K562 (cell line): ENCODE data around the gene PPFIA1. TPM values are rescaled to one million over a fixed set of nuclear protein-coding genes. Genes with fewer than 3 reads are reported as not detected.

Experiments used
- CEBPB ChIP-seq: fragments of 450-650 bp; IDR thresholded peaks from 2 replicates; pipeline ENCODE4 v1.6.1; 2016; ENCODE audit warnings: missing genetic modification characterization, missing compliant biosample characterization
- CREB1 ChIP-seq, 2 experiments: sonication (generic) in 1 of 2; formaldehyde crosslinking in 1 of 2; IDR thresholded peaks; 2 replicates each; pipeline versions ENCODE4 v1.6.1 to v1.8.0; 2012 to 2022; ENCODE audit warnings: inconsistent platforms in 1 of 2, mild to moderate bottlenecking in 1 of 2, missing genetic modification reagents in 1 of 2, moderate library complexity in 1 of 2
- CTBP1 ChIP-seq: fragments of 450-650 bp; IDR thresholded peaks from 2 replicates; pipeline ENCODE4 v1.6.1; 2016; ENCODE audit warnings: borderline replicate concordance
- HNRNPK ChIP-seq: fragments of 200-400 bp; formaldehyde crosslinking; IDR thresholded peaks from one replicate; pipeline ENCODE4 v1.6.1; 2018; ENCODE audit warnings: mild to moderate bottlenecking, low read depth, low read length; ENCODE audit not compliant: poor library complexity, severe bottlenecking
- MCM7 ChIP-seq, 2 experiments: fragments of 450-650 bp; IDR thresholded peaks; 2 replicates each; pipeline ENCODE4 v1.6.1; 2016 to 2018
- MEIS2 ChIP-seq: fragments of 450-650 bp; IDR thresholded peaks from 2 replicates; pipeline ENCODE4 v1.6.1; 2014; ENCODE audit warnings: mild to moderate bottlenecking; ENCODE audit not compliant: partially characterized antibody
- RBM34 ChIP-seq: fragments of 200-400 bp; formaldehyde crosslinking; IDR thresholded peaks from 2 replicates; pipeline ENCODE4 v1.6.1; 2018; ENCODE audit warnings: low read length, borderline replicate concordance; ENCODE audit not compliant: insufficient read depth
- TBP ChIP-seq: optimal IDR thresholded peaks from 2 replicates; pipeline ENCODE3; 2011; ENCODE audit warnings: low read depth, low read length, improper control_type of control experiment
- ZNF592 ChIP-seq: fragments of 450-650 bp; IDR thresholded peaks from 2 replicates; pipeline ENCODE4 v1.6.1; 2017; ENCODE audit warnings: antibody characterized with exemption, mild to moderate bottlenecking
- polyA plus RNA-seq, 8 experiments: library from polyadenylated mRNA; depleted of rRNA in 4 of 8; stranded (reverse) in 5 of 8; unstranded in 3 of 8; fragments of >200 nt; fragmentation: Nextera tagmentation in 2 of 8; fragmentation: Illumina TruSeq in 1 of 8; extraction: Ambion mirVana in 2 of 8; extraction: Trizol in 1 of 8; gene quantifications; 2 replicates each; pipeline versions ENCODE4 v1.2.1 to v1.2.3, GENCODE V29; 2011 to 2014; ENCODE audit warnings: inconsistent platforms in 1 of 8, missing spikeins in 1 of 8
- total RNA-seq, 7 experiments: library from RNA; depleted of rRNA in 6 of 7; stranded (reverse); fragments of >200 nt in 6 of 7; fragmentation: Illumina TruSeq in 2 of 7; extraction: Trizol in 2 of 7; gene quantifications; 2 replicates each; pipeline versions ENCODE4 v1.2.1 to v1.2.3, GENCODE V29; 2011 to 2021; ENCODE audit warnings: low replicate concordance in 1 of 7
- TF ChIP-seq, protein P1 (sequence below): fragments of 450-650 bp; IDR thresholded peaks from 2 replicates; pipeline ENCODE4 v1.6.1; 2016; ENCODE audit warnings: mild to moderate bottlenecking, moderate library complexity

Gene PPFIA1
- total and polyA plus RNA-seq, 9 of the 15 experiments (the other 6 are each of a cell fraction or from before 2014, with no cell fraction given), result 9.9 to 41.5 (median 28.5) TPM

DNA sequence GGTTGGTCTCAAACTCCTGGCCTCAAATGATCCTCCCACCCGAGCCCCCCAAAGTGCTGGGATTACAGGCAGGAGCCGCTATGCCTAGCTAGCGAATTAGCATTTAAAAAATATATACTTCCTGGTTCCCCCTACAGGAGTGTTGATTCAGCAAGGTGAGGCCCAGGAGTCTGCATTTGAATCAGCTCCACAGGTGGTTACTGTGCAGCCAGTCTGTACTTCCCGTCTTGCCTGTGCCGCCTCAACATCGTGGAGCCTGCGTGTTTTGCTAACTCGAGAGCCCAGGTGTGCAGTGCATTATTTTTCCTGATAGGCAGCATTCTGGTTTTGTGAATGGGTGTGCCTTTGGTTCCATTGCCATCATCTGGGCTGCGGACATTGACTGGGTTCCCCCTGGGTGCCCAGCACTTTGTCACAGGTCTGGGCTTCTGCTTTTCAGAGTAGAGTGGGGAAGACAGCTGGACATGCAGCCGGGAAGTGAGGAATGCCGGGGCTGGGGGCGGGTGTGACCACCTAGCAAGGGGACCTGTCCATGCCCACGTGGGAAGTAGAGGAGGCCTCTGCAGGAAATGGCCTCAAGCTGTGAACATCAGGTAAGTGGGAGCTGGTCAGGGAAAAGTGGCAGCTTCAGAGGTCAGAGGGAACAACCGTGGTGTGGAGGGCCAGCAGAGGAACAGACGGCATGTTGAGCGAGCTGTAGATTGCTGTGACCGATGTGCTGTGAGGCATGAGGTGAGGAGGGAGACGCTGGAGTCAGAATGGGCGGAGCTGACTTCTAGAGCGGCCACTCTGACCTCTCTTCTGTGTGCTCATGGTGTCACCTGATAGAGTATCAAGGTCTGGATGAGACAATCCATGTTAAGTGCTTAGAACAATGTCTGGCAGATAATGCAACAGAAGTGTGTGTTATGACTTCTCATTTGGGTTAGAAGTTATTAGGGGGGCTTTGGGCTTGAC is 42.2 kb downstream of the PPFIA1 start (continued):
- TF ChIP-seq, protein P1, sequence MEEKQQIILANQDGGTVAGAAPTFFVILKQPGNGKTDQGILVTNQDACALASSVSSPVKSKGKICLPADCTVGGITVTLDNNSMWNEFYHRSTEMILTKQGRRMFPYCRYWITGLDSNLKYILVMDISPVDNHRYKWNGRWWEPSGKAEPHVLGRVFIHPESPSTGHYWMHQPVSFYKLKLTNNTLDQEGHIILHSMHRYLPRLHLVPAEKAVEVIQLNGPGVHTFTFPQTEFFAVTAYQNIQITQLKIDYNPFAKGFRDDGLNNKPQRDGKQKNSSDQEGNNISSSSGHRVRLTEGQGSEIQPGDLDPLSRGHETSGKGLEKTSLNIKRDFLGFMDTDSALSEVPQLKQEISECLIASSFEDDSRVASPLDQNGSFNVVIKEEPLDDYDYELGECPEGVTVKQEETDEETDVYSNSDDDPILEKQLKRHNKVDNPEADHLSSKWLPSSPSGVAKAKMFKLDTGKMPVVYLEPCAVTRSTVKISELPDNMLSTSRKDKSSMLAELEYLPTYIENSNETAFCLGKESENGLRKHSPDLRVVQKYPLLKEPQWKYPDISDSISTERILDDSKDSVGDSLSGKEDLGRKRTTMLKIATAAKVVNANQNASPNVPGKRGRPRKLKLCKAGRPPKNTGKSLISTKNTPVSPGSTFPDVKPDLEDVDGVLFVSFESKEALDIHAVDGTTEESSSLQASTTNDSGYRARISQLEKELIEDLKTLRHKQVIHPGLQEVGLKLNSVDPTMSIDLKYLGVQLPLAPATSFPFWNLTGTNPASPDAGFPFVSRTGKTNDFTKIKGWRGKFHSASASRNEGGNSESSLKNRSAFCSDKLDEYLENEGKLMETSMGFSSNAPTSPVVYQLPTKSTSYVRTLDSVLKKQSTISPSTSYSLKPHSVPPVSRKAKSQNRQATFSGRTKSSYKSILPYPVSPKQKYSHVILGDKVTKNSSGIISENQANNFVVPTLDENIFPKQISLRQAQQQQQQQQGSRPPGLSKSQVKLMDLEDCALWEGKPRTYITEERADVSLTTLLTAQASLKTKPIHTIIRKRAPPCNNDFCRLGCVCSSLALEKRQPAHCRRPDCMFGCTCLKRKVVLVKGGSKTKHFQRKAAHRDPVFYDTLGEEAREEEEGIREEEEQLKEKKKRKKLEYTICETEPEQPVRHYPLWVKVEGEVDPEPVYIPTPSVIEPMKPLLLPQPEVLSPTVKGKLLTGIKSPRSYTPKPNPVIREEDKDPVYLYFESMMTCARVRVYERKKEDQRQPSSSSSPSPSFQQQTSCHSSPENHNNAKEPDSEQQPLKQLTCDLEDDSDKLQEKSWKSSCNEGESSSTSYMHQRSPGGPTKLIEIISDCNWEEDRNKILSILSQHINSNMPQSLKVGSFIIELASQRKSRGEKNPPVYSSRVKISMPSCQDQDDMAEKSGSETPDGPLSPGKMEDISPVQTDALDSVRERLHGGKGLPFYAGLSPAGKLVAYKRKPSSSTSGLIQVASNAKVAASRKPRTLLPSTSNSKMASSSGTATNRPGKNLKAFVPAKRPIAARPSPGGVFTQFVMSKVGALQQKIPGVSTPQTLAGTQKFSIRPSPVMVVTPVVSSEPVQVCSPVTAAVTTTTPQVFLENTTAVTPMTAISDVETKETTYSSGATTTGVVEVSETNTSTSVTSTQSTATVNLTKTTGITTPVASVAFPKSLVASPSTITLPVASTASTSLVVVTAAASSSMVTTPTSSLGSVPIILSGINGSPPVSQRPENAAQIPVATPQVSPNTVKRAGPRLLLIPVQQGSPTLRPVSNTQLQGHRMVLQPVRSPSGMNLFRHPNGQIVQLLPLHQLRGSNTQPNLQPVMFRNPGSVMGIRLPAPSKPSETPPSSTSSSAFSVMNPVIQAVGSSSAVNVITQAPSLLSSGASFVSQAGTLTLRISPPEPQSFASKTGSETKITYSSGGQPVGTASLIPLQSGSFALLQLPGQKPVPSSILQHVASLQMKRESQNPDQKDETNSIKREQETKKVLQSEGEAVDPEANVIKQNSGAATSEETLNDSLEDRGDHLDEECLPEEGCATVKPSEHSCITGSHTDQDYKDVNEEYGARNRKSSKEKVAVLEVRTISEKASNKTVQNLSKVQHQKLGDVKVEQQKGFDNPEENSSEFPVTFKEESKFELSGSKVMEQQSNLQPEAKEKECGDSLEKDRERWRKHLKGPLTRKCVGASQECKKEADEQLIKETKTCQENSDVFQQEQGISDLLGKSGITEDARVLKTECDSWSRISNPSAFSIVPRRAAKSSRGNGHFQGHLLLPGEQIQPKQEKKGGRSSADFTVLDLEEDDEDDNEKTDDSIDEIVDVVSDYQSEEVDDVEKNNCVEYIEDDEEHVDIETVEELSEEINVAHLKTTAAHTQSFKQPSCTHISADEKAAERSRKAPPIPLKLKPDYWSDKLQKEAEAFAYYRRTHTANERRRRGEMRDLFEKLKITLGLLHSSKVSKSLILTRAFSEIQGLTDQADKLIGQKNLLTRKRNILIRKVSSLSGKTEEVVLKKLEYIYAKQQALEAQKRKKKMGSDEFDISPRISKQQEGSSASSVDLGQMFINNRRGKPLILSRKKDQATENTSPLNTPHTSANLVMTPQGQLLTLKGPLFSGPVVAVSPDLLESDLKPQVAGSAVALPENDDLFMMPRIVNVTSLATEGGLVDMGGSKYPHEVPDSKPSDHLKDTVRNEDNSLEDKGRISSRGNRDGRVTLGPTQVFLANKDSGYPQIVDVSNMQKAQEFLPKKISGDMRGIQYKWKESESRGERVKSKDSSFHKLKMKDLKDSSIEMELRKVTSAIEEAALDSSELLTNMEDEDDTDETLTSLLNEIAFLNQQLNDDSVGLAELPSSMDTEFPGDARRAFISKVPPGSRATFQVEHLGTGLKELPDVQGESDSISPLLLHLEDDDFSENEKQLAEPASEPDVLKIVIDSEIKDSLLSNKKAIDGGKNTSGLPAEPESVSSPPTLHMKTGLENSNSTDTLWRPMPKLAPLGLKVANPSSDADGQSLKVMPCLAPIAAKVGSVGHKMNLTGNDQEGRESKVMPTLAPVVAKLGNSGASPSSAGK, result peak; percentile 48; the same call in 1 of the 2 replicates
- TF ChIP-seq CREB1 (IDR thresholded peaks at IDR 0.05) (no peak), CREB1 (CRISPR knock-in tag; IDR thresholded peaks at IDR 0.05) (0 out of 2 replicates have a peak, but pooled peaks have one; percentile 17), MEIS2 (peak; percentile 4), HNRNPK (no peak), ZNF592 (0 out of 2 replicates have a peak, but pooled peaks have one; percentile 51), CEBPB (no peak), MCM7 (IDR thresholded peaks at IDR 0.05) (no peak), CTBP1 (peak; percentile 61), RBM34 (no peak), TBP (peak; percentile 36)
